HG03575 (cell line): ENCODE results near the gene KLHL1.
A peak's percentile ranks its signal among the peaks of the same experiment; 100 is the strongest.
"Not testable (repeated sequence)": the region's sequence is repeated elsewhere in the genome, so short reads cannot be mapped to it uniquely, and the experiment has no call there.

ENCODE experiments used
- ATAC-seq: cut with Tn5 transposase; IDR thresholded peaks from one replicate; pipeline ENCODE4 v1.9.1; 2021; ENCODE audit not compliant: unreplicated experiment, insufficient number of reproducible peaks, low FRiP score; ENCODE audit errors: extremely low read depth

Gene KLHL1, protein sequence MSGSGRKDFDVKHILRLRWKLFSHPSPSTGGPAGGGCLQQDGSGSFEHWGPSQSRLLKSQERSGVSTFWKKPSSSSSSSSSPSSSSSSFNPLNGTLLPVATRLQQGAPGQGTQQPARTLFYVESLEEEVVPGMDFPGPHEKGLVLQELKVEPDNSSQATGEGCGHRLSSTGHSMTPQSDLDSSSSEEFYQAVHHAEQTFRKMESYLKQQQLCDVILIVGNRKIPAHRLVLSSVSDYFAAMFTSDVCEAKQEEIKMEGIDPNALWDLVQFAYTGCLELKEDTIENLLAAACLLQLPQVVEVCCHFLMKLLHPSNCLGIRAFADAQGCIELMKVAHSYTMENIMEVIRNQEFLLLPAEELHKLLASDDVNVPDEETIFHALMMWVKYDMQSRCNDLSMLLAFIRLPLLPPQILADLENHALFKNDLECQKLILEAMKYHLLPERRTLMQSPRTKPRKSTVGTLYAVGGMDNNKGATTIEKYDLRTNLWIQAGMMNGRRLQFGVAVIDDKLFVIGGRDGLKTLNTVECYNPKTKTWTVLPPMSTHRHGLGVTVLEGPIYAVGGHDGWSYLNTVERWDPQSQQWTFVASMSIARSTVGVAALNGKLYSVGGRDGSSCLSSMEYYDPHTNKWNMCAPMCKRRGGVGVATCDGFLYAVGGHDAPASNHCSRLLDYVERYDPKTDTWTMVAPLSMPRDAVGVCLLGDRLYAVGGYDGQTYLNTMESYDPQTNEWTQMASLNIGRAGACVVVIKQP

DNA sequence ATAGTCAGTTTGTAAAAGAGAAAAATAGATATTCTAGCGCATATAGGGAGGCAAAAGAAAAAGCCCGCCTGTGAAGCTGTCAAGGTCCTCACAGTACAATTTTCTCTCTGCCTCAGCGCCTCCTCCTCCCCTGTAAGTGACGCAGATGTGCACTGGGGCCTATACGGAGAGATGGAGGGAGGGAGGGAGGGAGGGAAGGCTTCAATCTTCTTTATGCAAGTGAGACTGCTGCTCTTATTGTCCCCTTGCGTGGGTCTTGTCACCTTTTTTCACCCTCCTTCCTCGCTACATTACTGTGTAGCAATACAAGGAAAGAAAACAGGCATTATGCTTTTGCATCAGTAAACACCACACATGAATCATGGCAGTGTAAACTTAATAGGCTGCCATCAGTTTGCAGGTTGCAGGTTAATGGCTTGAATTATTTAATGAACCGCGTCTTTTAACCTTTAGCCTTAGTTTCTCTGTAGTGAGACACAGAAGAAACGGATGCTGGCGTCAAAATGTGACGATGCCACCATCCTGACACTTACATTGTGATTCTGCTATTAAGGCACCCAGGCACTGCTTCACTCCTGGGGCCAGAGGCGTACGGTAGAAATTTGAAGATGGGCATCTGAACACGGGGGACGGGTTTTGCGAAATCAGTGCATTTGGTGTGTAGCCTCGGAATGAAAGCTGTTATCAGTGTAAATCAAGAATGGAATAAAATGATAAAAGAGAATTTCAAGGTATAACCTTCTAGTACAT, at the start of gene KLHL1:
TSS of gene KLHL1 (minus strand) at position 97 of the 750 bp plus-strand sequence. CDS start 753 bp downstream, outside the sequence.
- no peak for ATAC-seq

DNA sequence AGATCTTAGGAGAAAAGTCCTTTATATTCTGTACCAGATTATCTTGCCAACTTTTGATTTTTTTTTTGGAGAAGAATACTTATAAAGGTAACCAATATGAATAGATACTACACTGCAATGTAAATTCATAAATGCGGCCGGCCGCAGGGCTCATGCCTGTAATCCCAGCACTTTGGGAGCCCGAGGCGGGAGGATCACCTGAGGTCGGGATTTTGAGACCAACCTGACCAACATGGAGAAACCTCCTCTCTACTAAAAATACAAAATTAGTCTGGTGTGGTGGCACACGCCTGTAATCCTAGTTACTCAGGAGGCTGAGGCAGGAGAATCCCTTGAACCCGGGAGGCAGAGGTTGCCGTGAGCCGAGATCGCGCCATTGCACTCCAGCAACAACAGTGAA, 34.4 kb upstream of the KLHL1 start:
- not testable (repeated sequence) for ATAC-seq

DNA sequence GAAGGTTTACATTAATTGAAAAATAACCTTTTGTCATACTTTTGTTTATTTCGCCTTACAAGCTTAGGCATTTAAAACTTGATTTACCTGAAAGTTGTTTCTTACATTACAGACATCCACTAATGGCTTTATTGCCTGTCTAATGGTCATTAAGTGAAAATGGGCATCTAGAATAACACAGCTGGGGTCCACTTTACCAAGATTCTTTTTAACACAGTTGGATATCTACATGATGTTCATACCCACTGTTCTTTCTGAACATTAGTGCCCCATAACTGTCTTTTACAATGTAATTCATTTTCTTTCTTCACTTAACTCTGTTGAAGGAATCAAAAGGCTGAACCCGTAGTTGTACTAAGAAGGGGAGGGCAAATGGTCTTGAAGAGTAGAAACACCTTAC, 19.8 kb upstream of the KLHL1 start:
- no peak for ATAC-seq

DNA sequence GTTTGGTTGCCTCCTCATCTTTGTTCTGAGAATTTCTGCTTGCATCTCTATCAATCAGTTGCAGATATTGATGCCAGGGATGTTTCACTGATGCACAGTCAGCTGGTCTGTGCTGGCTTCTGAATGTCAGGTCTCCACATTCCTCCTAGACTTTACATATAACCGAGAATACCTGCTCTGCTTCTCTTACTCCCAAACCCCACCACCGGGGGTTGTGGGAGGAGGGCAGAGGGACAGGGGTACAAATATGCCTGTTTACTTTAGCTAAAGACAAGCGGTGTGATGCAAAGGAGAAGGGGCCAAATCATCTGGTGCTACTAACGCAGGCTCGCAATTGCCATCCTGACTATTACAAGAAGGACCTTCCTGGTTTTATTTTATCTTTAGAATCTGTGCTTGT, 17.4 kb upstream of the KLHL1 start:
- ATAC-seq: no peak

DNA sequence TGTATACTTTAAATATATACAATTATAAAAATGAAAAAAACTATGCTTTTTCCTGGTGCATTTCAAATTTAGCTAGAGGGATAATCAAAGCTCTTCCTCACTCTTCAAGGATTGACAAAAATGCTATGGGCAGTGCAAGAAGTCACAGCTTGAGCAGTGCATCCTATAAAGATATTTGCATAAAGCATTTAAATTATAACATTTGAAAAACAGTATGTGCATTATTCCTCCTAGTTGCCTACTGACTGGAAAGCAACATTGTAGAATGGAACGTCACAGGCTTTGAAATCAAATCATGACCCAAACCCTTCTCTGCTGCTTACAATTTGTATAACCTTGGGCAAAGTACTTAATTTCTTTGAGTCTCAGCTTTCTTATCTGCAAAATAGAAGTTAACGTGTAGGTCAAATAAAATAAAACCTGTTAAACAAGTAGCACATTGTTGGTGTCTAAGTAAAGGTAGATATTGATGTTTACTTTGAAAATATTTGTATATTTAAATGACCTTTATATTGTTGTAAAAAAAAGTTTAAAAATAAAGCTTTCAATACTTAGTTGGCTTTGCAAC, 9.2 kb upstream of the KLHL1 start:
- no peak for ATAC-seq

DNA sequence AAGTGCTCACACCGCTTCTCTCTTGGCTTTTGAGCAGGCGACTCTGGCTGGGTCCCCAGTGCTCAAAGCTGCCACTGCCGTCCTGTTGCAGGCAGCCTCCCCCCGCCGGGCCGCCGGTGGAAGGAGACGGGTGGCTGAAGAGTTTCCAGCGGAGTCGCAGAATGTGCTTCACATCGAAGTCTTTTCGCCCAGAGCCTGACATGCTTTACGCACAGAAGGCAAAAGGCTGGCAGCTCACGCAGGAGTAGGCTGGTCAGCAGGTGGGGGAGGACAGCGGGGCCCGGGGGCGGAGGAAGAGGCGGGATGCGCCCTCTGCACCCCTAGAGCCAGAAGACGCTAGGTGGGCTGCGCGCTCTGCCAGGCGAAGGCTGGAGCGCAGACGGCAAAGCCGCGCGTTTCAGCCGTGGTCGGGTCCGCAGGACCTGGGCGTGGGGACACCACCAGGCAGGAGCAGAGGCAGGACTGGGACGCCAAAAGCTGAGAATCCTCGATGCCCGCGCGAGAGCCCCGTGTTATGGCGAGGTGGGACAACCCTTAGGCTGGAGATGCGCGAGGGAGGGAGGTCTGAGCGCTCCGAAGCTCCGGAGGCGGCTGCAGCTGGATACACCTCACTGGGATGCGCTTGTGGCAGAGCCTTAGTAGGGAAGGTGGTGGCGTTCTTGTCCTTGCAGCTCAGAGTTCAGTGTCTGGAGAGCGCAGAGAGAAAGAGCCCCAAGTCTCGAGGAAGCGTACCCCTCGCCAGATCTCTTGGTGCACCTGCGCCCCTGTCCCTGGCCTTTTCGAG, 562 bp downstream of the KLHL1 start, which contains the start of gene ATXN8OS:
TSS of gene ATXN8OS (plus strand) at position 329 of the 784 bp plus-strand sequence.
- no peak for ATAC-seq

DNA sequence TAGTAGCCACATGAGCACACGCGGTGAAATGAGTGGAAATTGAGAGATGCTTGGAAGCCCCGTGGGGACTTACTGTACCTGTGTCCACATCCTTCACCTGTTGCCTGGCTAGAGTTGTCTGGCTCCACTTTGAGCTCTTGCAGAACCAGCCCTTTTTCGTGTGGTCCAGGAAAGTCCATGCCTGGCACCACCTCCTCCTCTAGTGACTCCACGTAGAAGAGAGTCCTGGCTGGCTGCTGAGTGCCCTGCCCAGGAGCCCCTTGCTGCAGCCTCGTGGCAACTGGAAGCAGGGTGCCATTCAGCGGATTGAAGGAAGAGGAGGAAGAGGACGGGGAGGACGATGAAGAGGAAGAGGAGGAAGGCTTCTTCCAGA, 1.1 kb downstream of the KLHL1 start:
- no peak for ATAC-seq

DNA sequence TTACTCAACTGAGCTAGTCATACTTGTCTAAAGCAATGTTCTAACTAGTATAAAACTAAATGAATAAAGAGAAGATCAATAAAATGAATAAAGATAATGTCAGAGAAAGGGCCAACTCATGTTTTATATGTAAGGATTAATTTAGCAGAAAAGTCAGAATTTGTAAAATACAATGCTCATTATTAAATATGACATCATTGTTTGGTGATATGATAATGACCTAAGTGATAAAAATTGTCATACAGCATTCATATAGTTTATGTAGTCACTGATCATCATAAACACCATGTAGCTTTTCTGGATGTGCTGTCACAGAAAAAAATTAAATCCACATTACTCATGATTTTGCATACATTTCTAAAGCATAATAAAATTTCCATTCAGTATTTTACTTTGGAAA, 3.8 kb downstream of the KLHL1 start:
- ATAC-seq: no peak

DNA sequence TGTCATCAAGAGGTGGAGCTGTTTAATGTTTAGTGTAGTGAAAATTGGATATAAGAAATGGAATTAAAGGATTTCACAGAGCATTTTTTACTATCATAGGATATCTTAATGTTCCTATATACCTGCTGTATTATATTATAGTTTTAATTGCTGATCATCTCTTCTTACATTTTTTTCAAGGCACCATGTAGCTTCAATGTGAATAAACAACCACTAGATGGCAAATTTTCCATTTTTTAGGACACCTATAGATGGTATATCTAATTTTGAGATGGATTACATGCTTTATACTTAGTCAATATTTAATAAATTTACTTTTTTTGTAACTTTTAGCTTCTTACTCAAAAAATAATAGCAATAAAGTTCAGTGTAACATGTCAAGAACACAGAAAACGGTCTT, 9.6 kb downstream of the KLHL1 start:
- no peak for ATAC-seq

DNA sequence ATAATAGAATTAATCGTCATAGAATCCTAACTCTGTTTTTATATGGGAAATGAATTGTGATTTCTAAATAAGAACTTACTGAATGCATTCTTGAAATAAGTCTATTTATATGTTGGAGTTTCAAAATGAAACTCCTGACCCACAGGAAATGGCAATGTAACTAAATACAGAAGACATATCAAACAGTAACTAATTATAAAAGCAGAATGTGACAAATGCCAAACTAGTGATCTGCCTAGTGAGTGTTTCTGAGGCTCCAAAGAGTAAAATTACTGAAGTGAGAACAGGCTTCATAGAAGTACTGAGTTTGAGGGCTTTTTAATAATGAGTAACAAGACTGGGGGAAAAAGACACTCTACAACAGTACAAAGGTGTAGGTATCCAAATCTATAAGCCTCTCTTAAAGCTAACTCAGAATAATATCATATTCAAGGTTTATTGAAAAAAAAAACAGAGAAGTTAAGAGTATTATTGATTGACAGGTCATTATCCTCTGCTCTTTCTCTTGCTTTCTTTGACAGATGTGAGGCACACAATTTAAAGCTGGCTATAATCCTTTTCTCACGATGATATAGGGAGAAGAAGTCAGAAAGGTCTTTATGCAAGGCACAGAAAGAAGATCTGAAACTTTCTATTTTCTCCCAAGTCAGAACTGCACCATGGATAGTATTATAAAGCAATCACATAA, 18.1 kb downstream of the KLHL1 start:
- ATAC-seq: peak; percentile 78

DNA sequence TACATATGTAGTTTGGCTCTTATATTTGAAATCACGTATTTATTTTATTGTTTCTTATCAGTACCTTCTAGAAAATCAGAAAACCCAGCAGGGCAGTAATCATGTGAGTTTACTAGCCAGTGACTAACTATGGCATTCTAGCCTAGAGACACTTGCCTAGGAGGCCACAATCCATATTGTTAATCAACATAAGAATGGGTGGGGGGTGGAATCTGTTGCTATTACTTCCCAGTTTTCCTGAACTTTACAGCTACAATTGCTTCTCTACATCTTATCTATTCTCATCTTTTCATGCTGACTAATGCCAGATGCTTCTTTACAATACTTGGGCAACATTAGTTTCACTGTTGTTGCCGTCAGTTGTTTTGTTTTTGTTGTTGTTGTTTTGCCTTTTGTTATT, 19.3 kb downstream of the KLHL1 start:
- no peak for ATAC-seq

DNA sequence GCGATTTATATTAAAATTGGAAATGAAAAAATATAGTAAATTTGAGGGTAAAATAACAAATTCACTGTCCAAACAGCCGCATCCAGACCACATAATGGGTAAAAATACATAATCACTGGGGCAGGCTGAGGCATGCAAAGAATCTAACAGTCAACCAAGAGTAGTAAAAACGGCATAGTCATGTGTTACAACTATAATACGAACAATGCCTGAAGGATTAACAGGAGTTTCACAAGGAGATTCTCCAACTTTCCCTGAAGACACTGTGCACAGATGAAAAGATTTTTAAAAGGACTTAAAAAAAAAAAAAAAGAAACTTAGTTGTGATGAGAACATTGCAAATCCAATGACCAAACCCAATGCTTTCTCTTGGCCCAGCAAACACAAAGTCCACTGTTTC, 21.0 kb downstream of the KLHL1 start:
- no peak for ATAC-seq

DNA sequence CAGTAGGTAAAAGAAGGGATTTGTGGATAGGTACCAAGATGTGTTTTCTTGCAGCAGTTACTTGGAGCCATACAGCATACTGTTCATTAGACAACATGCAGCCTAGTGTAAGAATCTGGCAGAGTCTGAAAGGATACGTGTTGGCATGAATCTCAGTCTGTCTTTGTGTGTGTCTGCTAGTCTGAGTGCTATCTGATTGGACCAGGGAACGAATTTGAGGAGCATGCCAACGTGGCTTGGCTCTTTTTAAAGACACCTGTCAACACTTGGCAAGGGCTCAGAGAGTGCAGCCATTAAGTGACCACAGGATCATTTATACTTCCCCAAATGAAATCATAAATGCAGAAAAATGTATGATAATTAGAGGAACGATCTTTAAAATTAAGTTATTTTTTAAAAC, 28.2 kb downstream of the KLHL1 start:
- no peak for ATAC-seq

DNA sequence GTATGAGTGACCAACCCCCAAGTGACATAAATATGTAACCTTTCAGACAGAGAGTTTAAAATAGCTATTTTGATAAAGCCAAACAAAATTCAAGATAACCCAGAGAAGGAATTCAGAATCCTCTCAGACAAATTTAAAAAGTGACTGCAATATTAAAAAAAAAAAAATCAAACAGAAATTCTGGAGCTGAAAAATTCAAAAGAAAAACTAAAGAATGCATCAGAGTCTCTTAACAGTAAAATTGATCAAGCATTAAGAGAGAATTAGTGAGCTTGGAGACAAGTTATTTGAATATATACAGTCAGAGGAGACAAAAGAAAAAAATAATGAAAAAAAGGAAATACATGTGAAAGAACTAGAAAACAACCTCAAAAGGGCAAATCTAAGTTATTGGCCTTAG, 53.7 kb downstream of the KLHL1 start:
- ATAC-seq: no peak

DNA sequence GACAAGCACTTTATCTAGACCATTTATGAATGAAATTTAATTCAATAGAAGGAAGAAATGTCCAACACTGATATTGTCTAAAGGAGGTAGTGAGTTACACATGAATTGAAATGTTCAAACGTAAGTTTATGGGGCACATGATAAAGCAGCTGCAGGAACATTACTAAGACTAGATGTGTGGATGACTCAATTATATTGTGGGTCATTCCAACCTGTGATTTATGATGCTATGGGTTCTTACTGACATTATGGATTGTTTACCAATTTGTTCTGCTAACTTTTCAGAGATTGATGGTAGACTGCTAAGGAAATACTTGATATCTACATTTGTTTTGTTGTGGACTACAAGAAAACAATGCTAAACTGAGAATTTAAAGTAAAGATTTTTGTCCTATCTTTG, 56.7 kb downstream of the KLHL1 start:
- no peak for ATAC-seq

DNA sequence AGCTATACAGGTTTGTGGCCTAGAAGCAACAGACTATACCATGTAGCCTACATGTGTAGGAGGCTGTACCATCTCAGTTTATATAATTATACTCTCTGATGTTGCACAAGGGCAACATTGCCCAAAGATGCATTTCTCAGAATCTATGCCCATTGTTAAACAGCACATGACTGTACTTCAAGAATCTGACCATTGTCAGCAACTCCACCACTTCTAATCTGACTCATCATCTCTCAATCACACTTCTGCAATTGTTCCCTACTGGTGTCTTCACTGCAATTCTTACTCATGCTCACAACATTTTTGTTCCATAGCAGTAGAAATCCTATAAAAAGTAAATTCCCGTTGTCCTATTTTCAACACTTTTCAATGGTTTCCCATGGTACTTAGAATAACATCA, 64.6 kb downstream of the KLHL1 start:
- peak; percentile 64 for ATAC-seq

DNA sequence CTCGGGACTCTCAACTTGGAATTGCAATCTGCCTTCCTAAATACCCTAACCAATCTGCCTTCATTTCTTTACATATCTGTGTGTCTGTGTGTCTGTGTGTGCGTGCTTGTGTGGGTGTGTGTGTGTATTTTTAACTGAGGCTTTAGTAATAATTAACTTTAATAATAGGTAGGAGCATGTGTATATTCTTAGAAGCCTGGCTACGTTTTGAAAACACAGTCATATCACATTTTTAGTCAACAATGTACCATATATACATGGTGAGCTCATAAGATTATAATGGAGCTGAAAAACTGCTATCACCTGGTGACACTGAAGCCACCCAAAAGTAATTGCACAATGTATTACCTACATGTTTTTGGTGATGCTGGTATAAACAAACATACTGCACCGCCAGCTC, 66.1 kb downstream of the KLHL1 start:
- peak; percentile 56 for ATAC-seq

DNA sequence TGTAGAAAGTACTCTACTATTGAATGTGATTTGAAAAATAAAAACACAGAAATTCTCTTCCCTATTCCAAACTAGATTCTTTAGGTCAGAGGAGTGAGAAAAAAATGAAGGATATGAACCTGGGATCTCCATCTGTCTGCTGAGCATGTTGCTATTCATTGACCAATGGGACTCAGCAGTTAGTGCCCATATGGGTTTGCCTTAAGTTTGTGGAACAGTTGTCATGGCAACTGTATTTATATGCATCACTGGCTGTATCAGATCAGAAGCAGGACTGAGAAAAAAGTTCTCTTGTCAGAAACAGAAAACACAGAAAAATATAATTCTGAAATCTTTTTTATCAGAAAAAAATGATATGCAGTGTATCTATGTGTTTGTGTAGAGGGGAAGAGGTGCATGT, 74.0 kb downstream of the KLHL1 start:
- ATAC-seq: no peak
